GM21528 (cell line): ENCODE measurements around the gene MED16.

Experiments
- ATAC-seq: cut with Tn5 transposase; IDR thresholded peaks from one replicate; pipeline ENCODE4 v1.9.1; 2021; ENCODE audit warnings: mild to moderate bottlenecking, moderate library complexity; ENCODE audit not compliant: unreplicated experiment, low FRiP score

Gene MED16

GRCh38 chr19:875265-875879 is 17.6 kb downstream of the MED16 start:
- ATAC-seq, result no peak

- no peak for ATAC-seq
Measured at GRCh38 chr19:873561-874041, 19.4 kb downstream of the MED16 start.

GRCh38 chr19:873084-873483 is 19.9 kb downstream of the MED16 start:
- no peak for ATAC-seq

- ATAC-seq, result no peak
Measured at GRCh38 chr19:872266-872951, 20.6 kb downstream of the MED16 start.

GRCh38 chr19:871446-872265 is 21.3 kb downstream of the MED16 start:
- ATAC-seq, result no peak

GRCh38 chr19:870963-871401 is 22.0 kb downstream of the MED16 start:
- no peak for ATAC-seq

DNA sequence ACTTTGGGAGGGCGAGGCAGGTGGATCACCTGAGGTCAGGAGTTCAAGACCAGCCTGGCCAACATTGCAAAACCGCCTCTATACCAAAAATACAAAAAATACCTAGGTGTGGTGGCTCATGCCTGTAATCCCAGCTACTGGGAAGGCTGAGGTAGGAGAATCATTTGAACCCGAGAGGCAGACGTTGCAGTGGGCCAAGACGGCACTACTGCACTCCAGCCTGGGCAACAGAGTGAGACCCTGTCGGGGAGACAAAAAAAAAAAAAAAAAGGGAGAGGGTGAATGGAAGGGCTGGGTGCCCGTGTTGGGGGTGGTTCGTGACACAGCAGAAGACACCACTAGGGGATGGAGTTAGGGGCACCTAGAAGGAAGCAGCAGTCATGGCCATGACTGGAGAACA is 22.7 kb downstream of the MED16 start:
- no peak for ATAC-seq

DNA sequence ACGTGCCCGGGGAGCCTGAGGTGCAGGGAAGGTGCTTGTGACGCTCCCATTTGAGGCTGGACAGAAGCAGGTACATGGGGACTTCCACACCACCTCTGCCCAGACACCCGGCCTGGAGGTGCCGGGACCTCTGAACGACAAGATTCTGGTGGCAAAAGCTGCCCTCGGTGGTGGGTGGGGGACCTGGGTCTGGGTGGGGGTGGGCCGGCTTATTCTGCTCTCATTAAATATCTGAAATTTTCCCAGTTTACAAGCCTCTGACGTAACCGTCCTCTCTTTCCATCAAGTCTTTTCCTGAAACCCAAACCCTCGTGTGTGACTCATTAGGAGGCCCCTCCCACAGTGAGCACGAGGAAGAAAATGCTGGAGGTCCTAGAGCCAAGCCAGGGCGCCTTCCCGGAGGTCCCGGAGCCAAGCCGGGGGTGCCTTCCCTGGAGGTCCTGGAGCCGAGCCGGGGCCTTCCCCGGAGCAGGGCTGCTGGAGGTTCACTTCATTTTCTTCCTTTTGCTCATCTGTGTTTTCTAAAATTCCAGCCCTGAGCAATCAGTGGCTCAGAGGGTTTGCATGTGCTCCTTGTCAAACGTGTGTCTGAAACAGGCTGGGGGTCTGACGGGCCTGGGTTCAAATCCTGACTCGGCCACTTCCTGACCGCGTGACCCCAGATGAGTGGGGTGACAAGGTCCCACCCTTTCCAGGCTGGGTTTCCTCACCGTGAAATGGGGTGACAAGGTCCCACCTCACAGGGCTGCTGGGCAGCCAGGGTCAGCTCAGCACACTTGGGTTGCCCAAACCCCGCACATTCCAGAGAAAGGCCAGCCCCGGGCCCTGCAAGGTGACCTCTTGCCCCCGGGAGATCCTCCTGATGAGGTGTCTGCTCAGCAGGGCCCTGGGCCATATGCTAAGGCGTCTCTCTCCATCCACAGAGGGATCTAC is 23.5 kb downstream of the MED16 start:
- ATAC-seq, result no peak

GRCh38 chr19:868458-869244 is 24.3 kb downstream of the MED16 start:
- no peak for ATAC-seq

- no peak for ATAC-seq
Measured at GRCh38 chr19:867855-868457, 25.0 kb downstream of the MED16 start.

DNA sequence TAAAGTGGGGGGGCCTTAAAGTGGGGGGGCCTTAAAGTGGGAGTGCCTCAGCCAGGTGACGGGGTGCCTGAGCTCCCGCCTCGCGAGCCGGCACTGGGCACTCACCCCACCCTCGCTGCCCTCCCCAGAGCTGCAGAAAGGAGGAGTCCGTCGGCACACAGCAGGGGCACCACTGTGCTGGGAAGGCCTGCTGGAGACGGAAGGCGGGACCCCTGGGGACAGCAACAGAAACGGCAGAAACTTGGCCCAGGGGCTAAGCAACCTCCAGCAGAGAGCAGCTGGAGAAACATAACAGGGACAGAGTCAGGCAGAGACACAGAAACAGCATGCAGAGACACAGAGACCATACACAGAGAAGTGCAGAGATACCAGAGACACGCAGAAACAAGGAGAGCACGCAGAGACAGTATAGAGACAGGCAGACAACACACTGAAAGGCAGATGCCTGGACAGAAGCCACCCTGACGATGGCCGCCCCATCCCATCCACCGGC is 25.6 kb downstream of the MED16 start:
- no peak for ATAC-seq

GRCh38 chr19:866769-867300 is 26.2 kb downstream of the MED16 start:
- ATAC-seq, result no peak

DNA sequence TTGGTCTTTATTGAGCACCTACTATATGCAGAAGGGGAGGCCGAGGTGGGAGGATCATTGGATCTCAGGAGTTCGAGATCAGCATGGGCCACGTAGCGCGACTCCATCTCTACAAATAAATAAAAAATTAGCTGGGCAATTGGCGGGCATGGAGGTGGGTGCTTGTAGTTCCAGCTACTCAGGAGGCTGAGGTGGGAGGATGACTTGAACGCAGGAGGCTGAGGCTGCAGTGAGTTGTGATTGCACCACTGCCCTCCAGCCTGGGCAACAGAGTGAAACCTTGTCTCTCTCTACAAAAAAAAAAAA is 29.7 kb downstream of the MED16 start:
- no peak for ATAC-seq

- ATAC-seq, result no peak
Measured at GRCh38 chr19:862581-863314, 30.2 kb downstream of the MED16 start.

DNA sequence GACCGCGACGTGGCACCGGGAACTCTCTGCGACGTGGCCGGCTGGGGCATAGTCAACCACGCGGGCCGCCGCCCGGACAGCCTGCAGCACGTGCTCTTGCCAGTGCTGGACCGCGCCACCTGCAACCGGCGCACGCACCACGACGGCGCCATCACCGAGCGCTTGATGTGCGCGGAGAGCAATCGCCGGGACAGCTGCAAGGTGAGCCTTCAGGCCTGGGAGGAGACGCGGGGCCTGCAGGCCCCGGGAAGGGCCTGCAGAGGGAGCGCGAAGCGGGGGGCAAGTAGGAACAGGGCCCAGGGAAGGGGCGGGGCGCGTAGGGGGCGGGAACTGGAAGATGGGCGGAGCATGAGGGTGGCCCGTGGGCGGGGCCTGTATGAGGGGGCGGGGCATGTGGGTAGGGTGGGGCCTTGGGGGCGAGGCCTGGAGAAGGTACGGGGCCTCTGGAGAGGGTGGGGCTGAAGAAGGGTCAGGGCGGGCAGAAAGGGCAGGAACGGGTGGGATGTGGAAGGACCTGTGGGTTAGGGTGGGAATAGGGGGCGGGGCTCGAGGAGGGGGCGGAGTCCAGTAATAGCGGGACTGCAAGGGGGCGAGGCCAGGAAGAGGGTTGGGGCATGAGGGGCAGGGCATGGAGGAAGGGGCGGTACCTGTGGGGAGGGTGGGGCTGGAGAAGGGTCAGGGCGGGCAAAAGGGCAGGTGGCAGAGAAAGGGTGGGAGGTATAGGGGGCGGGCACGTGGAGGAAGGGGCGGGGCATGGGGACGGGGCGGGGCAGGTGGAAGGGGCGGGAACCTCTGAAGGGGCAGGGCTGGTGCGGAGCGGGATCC is 31.0 kb downstream of the MED16 start:
- no peak for ATAC-seq

GRCh38 chr19:861141-861755 is 31.7 kb downstream of the MED16 start:
- no peak for ATAC-seq
